Epithelial cell of esophagus (primary cell): ENCODE results near the gene HIF1A.
"Not testable (repeated sequence)": the region's sequence is repeated elsewhere in the genome, so short reads cannot be mapped to it uniquely, and the experiment has no call there.

Source experiments
- DNase-seq: peaks from one replicate; pipeline ENCODE4 v3.0.0; 2010; ENCODE audit warnings: low read depth
- H3K4me3 ChIP-seq: 2 replicates; pipeline ENCODE4 v1.5.1; 2011; ENCODE audit warnings: mild to moderate bottlenecking, low read length, control low read depth
- CTCF ChIP-seq: IDR thresholded peaks from 2 replicates; pipeline ENCODE4 v1.5.1; 2011; ENCODE audit warnings: low read depth, mild to moderate bottlenecking, low read length, control low read depth, inconsistent platforms; ENCODE audit not compliant: insufficient read depth; ENCODE audit errors: missing control alignments

HIF1A gene

GRCh38 chr14:61753631-61754030 lies 58.3 kb downstream of the HIF1A start:
- DNase-seq: no peak
- peak; percentile 23 for TF ChIP-seq CTCF
- no peak overlapping the region for H3K4me3 ChIP-seq

DNA sequence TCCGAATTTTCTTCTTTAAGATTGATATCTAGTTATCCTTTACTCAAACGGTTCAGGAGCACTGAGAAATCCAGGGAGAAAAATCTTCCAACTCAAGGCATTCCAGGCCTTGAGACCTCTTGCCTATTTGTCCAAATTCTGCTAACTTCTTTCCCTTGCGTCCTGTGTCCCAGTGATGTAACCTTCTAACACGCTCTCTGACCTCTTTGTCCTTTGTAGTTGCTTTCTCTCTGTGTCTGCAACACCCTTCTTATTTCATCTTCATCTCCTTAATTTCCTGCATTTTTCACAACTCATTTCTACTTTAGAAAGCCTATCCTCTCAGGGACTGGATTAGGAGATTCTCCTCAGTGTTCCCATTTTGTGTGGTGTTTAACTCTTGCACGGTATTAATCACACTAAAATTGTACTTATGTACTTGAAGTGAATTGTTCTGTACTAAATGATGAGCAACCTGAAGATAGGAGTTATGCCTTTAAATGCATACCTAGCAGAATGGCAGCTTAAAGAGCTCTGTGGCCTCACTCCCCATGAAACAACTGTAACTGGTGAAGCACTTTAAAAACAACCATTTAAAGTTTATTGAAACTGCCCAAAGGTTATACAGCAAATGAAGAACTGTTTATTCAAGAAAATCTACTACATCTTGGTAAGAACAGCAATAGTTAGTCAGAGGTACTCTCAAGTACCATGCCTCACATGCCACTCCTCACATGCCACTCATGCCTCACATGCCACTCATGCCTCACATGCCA lies 59.5 kb downstream of the HIF1A start:
- DNase-seq: no peak
- no peak for TF ChIP-seq CTCF
- H3K4me3 ChIP-seq: no peak overlapping the region

- DNase-seq, H3K4me3 ChIP-seq: not testable (repeated sequence)
Observed at GRCh38 chr14:61755382-61755742, 60.0 kb downstream of the HIF1A start.

DNA sequence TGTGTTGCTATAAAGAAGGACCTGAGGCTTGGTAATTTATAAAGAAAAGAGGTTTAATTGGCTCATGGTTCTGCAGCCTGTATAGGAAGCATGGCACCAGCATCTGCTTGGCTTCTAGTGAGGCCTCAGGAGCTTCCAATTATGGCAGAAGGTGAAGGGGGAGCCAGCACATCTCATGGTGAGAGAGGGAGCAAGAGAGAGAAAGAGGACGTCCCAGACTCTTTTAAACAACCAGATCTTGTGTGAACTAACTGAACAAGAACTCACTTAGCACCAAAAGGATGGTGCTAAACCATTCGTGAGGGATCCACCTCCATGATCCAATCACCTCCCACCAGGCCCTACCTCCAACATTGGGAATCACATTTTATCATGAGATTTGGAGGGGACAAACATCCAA lies 60.8 kb downstream of the HIF1A start:
- no peak for DNase-seq
- H3K4me3 ChIP-seq: no peak overlapping the region
- TF ChIP-seq CTCF: no peak

- DNase-seq: no peak
- no peak for TF ChIP-seq CTCF
Observed at GRCh38 chr14:61759878-61760277, 64.6 kb downstream of the HIF1A start.

GRCh38 chr14:61761557-61761956 lies 66.2 kb downstream of the HIF1A start:
- no peak for DNase-seq
- no peak for TF ChIP-seq CTCF
- peak overlapping the region; percentile 89 for H3K4me3 ChIP-seq

More at GRCh38 chr14:61759878-61760277, 64.6 kb downstream of the HIF1A start:
- no peak overlapping the region for H3K4me3 ChIP-seq

GRCh38 chr14:61761959-61762786 lies 66.9 kb downstream of the HIF1A start, which contains the start of gene SNAPC1:
Gene SNAPC1 (plus strand): TSS chr14:61762420. CDS start chr14:61762461, 41 bp downstream.
- DNase-seq: peak; percentile 98
- H3K4me3 ChIP-seq: peak within 1 kb of the TSS; percentile 89
- no peak for TF ChIP-seq CTCF
